ENCODE measurements around the gene CSF2RB.

Gene CSF2RB

DNA sequence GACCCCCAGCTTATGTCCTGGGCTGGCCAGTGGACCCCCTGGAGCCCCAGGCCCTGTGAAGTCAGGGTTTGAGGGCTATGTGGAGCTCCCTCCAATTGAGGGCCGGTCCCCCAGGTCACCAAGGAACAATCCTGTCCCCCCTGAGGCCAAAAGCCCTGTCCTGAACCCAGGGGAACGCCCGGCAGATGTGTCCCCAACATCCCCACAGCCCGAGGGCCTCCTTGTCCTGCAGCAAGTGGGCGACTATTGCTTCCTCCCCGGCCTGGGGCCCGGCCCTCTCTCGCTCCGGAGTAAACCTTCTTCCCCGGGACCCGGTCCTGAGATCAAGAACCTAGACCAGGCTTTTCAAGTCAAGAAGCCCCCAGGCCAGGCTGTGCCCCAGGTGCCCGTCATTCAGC is 24.6 kb downstream of the CSF2RB start:
- no peak for DNase-seq

DNA sequence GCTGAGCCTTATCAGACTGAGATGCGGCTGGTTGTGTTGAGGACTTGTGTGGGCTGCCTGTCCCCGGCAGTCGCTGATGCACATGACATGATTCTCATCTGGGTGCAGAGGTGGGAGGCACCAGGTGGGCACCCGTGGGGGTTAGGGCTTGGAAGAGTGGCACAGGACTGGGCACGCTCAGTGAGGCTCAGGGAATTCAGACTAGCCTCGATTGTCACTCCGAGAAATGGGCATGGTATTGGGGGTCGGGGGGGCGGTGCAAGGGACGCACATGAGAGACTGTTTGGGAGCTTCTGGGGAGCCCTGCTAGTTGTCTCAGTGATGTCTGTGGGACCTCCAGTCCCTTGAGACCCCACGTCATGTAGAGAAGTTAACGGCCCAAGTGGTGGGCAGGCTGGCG is 25.5 kb downstream of the CSF2RB start:
- DNase-seq: no peak

DNA sequence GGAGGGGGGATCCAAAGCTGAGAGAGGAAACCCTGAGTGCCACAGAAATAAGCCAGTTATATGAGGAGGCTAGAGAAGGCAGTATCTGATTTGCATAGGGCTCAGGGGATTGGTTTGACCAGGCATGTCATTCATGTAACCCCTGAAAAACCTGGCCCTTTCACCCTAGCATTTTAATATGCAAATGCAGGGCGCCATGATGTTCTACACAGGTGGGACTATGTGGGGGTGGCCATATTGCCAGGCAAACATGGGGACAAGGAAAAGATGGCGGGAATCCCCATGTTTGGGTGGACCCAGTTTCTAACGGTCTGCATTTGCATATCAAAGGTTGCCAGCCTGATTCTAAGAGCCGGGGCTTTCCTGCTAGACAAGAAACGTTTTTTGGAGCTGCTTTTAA is 27.2 kb downstream of the CSF2RB start:
- no peak for DNase-seq

DNA sequence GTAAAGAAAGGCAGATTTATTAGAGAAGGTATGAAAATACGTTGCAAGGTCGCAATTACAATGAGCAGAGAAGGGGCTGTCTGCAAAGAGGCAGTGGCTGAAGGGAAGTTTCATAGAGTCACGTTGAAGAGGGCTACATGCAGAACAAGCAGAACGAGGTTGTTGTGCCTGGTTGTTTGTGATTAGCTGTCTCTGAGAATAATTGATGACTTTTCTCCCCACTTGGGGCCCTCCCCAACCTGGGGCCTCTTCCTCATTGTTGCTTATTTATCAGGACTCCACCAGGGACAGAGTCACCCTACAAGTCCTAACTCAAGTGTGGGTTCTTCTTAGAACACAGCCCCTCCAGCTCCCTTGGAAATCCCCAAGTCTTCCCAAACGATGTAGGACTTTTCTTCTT is 29.1 kb downstream of the CSF2RB start:
- no peak for DNase-seq

DNA sequence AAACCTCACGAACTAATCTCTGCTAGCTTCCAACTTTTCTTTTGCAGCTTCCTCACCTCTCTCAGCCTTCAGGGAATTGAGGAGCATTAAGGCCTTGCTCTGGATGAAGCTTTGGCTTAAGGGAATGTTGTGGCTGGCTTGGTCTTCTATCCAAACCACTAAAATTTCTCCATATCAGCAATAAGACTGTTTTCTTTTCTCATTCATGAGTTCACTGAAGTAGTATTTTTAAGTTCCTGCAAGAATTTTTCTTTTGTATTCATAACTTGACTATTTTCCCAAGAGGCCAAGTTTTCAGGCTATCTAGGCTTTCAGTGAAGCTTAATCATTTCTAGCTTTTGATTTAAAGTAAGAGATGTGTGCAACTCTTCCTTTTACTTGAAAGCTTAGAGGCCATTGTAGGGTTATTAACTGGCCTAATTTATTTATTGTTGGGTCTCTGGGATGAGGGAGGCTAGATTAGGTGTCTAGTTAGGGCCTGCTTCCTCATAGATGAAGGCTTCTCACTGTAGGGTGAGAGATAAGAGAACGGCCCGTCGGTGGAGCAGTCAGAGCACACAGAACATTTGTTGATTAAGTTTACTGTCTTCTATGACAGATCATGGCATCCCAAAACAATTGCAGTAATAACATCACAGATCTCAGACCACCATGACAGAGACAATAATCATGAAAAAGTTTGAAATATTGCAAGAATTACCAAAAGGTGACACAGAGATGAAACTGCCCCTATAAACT is 33.2 kb downstream of the CSF2RB start:
- no peak for DNase-seq

DNA sequence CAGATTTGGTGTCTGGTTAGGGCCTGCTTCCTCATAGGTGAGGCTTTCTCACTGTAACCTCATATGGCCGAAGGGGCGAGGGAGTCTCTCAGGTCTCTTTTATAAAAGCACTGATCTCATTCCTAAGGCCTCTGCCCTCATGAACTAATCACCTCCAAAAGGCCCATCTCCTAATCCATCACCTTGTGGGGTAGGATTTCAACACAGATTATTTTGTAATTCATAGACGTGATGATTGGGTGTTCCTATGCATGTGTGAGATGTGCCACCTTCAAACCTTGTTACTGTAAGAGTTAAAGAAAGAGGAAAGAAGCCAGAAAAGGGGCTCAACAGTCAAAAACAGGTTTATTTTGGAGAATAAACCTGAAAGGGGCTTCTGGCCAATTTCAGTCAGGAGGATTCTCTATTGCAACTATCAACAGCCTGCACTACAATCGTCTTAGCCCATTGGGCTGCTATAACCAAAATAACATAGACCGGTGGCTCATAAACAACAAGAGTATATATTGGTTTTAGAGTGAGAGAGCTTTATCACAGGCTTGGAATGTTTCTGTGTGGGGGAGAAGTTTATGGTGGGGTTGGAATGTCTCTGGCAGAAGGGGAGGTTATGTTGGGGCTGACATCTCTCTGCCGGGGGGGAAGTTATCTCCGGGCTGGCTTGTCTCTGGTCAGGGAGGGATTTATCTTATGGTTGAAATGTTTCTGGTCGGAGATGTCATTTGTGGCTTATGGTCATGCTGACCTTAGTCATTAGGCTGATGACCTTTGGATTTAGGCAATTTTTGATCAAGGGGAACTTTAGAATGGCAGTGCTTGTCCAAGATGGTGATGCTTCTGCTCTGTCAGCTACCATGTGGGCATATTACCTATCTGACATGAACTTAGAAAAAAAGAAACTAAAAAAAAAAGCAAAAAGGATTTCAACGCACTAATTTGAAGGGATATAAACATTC is 35.1 kb downstream of the CSF2RB start:
- DNase-seq: peak; percentile 68

DNA sequence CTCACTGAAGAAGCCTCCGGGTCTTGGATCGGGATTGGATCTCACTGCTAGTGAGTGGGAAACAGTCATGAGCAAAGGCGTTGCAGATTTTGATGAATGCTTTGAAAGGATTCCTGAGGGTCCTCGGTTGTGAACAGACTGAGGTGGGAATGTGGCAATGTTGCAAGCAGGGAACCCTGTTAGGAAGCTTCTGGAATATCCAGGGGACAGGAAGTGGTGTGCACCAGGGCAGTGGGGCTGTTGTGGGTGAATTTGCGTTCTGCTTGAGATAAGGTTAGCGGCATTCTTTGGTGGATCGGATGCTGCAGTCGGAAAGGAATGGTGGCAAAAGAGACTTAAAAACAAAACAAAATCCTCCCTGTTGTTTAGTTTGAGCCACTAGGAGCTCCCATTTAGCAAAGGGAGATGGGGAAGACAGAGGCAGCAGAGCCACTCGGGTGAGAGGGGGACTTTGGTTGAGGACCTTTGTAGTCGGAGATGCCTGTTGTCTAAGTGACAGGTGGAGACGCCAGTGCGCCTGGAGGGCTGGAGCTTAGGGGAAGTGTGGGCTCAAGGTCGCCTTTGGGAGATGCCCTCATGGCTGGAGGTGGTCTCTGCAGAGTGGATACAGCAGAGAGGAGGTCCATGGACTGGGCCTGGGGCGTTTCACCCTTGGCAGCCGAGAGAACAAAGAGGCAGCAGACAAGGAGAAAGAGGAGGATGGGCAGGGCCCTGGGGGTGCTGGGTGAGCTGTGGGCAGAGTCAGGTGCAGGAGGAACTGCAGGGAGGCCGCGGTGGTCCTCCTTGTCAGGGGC is 37.6 kb downstream of the CSF2RB start:
- DNase-seq: no peak

DNA sequence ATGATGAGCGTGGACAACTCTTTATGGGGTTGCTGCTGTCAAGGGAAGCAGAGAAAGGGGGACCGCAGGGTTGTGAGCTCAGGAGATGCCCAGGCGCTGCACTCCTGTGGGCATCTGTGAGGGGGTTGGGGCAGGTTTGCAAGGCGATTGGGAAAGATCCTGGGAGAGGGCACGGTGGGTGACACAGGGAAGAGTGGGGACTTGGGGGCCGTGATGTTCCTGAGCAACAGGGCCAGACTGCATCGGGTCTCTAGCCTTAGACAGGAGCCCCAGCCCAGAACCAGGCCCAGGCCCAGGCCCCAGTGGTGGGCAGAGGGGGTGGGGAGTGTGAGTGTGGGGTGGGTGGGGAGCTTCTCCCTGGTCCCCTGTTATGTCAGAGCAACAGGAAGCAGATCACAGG is 38.3 kb downstream of the CSF2RB start:
- DNase-seq: no peak

DNA sequence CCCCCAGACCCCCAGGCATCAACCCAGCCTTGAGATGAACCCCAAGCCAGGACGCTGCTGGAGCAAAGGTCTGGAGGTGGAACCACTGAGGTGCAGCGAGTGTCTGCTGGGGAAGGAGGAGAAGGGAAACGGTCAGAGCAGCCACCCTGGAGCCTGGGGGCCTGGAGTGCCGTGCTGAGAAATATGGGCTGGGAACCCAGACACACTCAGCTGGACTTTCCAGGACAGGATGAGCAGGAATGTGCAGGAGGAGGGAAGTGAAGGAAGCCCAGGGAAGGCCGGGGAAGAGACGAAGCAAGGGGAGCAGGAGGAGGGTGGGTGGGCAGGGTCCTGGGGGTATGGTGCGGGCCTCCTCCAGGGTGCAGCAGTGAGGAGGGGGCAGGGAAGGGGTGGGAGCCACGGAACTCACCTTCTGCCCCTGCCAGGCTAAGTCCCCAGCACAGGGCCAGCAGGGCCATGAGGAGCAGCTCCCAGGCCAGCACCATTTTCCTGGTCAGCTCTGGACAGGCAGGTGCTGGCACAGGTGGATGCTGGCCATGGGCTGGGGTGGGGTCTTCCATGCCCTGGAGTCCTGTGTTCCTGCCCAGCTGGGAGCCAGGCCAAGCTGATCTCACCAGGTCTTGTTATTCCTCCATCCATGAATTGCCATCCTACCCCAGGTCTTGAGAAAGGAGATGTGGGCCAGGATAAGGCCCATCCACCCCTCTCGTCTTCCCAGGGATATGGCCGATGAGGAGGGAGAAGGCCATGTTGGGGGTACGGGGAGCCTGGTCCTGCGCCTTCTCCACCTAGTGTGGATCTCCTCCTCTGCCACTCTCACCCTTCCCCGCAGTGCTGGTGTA is 40.0 kb downstream of the CSF2RB start:
- DNase-seq: no peak

DNA sequence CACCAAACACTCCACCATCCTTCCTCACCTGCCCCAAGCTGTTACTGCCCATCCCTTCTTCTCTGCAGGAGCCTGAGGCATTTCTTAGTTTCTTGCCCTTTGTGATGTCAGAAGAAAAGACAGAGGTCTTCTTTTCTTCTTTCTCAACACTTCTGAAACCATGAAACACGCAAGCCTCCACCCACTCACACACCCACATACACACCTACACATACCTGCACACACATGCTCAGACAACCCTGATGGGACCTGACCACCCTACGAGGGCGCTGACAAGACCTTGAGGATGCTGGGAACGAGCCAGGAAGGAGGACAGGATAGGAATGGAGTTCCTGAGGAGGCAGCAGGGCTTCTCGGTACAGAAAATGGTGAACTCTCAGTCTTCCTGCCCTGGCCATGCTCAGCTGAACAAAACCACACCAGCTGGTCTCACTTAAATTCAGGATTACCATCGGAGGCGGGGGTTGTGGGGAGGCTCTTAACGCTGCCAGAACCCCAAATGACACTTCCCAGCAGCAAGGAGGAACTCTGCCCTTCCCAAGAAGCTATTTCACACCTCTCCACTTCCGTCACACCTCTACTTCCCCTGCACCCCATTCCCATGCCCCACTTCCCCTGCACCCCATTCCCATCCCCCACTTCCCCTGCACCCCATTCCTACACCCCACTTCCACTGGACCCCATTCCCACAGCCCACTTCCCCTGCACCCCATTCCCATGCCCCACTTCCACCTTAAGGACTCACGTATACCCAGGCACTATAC is 41.0 kb downstream of the CSF2RB start:
- no peak for DNase-seq

DNA sequence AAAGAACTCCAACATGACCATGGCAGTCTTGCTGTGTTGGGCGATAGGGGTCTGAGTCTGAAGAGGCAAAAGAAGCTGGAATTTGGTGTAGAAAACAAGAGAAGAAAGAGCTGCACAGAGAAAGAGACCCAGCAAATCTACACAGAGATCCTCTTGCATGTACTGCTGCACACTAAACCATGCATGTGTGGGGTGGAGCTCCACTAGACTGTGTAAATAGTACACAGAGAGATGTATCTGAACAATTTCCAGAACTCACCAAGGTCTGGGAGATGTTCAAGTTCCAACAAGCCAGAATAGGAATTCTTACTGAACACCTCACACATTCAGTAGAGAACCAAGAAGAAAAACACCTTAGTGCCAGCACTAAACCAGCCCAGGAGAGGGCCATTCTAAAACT is 42.3 kb downstream of the CSF2RB start:
- no peak for DNase-seq

DNA sequence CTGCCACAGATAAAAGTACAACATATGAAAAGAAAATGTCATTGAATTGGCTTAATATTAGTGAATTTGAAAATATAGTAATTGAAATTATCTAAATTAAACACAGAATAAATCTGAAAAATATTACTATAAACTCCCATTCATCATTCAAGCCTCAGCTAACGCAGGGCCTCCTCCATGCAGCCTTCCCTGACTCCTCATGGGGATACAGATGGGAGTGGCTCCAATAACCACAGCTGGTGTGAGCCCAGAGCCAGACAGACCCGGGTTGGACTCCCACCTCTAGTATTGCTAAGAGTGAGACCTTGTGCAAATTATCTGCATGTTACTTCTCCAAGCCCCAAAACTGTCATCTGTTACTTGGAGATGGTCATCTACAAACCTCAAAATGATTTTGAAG is 44.9 kb downstream of the CSF2RB start:
- no peak for DNase-seq

DNA sequence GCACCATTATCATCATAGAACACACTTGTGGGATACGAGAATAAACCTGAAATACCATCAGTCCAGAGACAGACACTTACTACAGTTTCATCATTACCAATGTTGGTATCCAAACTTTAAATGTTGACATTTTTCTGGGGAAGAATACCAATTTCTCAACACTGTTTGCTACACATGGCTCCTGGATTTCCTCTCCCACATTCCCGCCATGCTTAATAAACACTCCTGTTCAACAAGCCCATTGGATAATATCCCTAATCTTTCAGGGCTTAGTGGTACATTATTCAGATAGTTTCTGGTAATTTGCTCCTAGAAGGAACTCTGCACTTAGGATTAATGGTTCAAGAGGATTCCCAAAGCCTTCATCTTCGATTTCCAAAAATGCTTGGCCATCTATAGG is 48.2 kb downstream of the CSF2RB start:
- no peak for DNase-seq

DNA sequence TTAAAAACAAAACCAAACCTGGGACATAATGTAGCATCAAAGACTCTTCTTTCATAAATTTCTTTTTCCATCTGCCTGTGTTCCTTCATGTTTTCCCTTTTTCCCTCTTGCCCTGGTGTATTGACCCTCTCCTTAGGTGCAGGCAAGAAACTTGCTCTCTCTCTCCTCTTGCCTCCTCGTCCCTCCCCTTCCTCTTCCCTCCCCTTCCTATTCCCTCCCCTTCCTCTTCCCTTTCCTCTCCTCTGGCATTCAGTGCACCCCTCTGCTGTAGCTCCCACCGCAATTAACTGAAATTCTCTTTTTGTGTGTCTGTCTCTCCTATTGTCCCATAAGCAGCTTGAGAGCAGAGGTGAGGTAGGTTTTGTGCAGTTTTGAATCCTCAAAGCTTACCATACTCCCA is 49.9 kb downstream of the CSF2RB start:
- no peak for DNase-seq

DNA sequence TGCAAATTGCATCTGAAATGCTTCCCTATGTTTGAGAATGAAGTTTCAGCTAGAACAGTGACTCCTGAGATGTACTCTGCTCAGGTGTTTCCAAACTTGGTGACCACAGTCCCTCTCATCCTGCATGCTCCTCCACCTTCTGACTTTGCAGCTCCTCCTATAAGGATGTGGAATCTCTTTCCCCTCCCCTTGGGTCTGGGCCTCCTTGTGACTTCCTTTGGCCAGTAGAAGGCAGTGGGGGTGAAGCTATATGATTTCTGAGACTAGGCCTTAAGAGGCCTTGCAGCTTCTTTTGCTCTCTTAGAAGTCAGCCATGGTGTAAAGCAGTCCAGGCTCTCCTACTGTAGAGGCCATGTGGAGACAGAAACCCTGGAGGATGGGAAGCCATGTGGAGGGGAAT is 50.7 kb downstream of the CSF2RB start:
- DNase-seq: no peak

DNA sequence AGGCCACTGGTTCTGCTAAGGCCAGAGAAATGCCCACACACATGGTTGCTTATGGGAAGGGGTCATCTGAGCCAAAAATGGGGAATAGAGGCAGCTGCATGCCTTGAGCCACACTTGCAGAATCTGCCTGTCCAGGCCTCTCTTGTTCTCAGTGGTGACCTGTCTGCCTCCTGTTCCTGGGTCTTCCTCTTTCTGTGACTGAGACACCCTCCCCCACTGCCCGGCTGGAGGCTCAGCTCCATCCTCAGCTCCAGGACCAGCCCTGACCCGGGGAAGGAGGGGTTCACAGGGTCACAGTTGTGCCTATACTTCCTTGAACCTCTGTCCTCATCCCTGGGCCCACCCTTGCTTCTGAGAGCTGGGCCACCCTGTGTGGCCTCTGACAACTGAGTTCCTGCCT is 52.3 kb downstream of the CSF2RB start:
- no peak for DNase-seq

DNA sequence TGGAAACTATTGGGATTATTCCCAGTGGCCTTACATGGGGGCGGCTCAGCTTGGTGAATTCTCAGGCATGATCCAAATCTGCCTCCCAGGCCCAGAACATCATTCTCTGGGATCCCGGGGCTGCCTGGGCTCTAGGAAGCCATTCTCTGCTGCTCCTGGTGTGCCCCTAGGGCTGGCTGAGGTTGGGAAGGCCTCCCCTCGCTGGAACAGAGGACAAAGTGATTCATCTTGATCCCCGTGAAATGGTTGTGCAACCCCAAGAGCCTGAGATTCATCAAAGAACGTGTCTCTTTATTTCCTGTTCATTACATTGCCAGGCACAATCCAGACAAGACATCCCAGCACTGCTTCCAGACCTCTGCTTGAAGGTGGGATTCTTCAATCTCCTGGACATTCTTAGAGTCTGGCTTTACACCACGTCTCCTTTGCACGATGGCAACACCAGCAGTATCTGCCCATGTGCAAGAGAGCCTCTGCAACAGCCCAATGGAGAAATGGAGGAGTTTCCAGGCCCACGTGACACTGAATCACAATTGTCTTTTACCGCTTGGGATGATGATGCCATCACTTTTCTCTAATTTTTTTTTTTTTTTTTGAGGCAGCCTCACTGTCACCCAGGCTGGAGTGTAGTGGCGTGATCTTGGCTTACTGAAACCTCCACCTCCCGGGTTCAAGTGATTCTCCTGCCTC is 53.6 kb downstream of the CSF2RB start:
- DNase-seq: peak; percentile 52

DNA sequence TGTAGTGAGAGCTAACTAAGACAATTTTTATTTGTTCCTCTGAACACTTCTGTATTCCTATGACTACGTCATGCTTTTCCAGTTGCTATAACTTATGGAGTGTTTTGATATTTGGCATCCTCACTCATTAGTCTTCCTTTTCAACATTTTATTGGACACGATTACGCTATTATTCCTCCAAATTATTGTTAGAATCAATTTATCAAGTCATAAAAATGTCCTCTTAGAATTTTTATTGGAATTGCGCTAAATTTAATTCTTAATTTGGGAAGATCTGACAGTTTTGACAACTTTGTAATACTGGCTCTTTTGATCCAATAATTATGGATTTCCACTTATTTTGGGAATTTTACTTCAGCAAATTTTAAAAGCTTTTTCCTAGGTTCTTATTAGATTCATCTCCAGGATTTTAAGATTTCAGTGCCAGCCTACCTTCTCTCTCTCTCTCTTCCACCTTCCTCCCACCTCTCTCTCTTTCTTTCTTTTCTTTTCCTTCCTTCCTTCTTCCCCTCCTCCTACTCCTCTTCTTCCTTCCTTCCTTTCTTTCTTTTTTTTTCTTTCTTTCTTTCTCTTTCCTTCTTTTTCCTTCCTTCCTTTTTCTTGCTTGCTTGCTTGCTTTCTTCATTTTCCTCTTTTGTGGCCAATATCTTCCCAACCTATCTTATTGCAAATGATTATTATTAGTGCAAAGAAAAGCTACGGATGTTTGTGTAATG is 55.0 kb downstream of the CSF2RB start:
- DNase-seq: no peak

DNA sequence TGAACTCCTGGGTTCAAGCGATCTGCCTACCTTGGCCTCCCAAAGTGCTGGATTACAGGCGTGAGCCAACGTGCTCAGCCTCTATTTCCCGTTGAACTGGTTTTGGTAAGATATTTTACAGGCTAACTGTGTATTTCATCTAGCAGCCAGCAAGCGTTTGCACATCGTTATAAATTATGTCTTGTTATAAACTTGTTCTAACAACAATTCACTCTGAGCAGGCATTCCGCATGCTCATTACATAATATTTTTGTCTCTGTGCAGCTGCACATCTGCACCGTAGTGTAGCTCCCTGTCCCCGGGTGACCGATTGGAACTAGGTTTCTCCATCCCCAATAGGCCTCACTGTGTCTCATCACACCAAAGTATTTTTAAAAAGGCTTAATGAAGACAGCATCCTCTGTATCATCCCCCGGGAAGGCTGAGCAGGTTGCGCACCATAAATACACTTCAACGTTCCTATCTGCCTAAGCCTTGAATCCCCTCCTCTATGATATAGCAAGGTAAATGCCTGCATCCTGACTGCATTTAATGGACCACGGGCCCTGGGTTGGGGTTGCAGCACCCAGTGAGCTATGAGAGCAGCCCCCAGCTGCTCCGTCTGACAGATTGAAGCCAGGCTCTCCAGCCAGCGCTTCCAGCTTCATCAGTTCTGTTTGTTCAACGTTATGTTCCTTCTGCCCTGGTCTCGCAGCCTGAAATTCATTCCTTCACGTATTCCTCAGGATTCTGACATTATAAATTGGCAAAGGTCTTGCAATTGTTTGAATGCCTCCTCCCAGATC is 58.1 kb downstream of the CSF2RB start:
- no peak for DNase-seq

DNA sequence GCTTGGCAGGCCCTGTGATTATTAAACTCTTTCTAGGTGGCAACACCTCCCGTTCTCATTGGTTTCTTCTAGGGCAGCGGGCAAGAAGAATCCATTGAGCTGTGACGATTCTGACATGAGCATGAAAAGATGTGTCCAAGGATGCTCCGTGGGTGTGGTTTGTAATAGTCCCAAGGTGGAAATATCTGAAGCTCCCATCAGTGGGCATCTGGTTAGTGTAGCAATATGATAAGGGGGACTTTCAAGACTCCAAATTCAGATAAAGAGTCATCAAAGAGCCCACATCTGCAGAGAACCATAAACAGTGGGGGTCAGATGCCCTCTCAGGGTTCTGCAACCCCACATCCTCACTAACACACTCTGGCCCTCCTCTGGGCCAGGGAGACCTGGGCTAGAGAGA is 63.2 kb downstream of the CSF2RB start:
- DNase-seq: no peak

All from EL (cell line).